GM15510 (cell line): Measurements from ENCODE around the gene FCAMR.

Experiments
- POLR2A ChIP-seq: IDR thresholded peaks from 3 replicates; pipeline ENCODE4 v1.6.1; 2011; ENCODE audit warnings: borderline replicate concordance; ENCODE audit not compliant: insufficient read length; ENCODE audit errors: extremely low read depth

The FCAMR gene

DNA sequence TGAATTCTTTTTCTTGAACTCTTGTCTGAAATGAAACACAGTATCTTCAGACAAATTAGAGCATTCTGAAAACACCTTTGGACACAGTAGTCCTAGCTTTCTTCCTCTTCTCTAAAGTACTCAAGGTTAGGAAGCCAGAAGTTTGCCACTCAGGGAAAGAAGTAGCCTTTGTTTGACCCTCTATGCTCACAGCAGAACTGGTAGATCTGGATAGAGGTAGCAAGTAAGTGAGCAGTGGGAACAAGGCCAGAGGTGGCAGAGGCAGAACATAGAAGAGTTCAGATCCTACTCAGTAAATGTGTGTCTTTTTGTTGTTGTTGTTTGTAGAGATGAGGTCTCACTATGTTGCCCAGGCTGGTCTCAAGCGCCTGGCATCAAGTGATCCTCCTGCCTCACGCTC, 16.6 kb downstream of the FCAMR start:
- no peak for TF ChIP-seq POLR2A

DNA sequence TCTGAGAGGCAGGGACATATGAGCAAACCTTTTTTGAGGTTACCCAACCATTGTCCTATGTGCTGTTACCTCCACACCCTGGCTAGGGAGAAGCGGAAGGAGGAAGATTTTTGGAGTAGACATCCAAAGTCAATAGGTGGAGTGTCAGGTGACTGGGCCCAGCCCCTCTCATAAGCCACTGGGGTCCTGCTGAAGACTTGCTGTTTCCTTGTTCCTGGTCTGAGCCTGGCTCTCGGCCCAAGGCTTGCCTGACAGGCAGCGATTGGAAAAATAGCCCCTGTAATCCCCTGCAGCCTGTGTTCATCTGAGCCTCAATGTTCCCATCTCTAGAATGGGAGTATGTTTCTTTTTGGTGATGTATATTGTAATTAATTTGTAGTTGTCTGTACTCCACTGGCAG, 17.1 kb downstream of the FCAMR start:
- no peak for TF ChIP-seq POLR2A

DNA sequence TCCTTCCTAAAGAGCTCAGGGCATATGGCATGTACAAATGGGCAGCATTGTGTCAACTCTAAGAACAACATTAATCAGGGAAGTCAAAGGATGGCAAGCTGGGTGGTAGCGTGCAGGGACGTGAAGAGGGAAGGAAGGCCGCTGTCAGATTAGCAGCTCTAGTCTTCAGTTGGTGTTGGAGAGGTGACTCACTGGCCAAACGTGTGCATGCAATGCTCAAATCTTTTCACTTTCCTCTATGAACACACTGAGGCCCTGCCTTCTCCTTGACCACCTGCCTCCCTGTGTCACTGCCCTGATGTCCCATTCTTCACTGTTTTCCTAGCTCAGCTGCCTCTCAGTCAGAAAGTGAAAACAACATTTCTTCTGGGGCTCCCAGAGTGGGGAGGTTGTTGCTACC, 18.1 kb downstream of the FCAMR start:
- TF ChIP-seq POLR2A, result no peak

- TF ChIP-seq POLR2A, result no peak
These were observed 18.8 kb downstream of the FCAMR start for GRCh38 chr1:206951318-206952100.

DNA sequence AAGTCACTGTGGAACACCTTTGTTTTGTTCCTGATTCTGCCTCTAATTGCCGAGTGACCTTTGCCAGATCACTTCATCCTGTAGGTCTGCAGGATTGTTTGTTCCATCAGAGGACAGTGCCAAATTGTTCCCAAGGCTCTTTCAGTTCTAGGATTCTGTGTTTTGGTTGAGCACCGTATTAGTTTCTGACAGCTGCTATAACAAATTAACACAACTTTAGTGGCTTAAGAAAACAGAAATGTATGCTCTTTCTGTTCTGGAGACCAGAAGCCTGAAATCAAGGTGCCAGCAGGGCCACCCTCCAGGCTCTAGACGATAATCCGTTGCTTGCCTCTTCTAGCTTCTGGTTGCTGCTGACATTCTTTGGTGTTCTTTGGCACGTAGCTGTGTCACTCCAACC, 20.6 kb downstream of the FCAMR start:
- TF ChIP-seq POLR2A, result no peak

DNA sequence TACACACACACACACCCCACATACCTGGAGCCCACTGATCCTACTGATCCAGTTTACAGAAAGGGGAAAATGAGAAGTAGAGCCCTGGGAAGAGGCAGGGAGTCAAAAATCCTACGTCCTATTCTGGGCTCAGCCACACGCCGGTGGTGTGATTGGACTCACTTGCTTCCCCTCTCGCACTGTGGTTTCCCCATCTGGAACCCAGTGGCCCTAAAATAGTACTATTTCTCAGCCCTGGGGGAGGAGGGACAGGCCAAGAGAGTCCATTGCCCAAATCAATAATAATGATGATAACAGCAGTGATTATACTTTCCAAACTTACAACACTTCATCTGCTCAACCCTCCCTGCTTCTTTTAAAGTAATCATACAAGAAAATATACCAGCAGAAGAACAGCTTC, 21.1 kb downstream of the FCAMR start:
- TF ChIP-seq POLR2A, result no peak

GRCh38 chr1:206947255-206947654, 23.0 kb downstream of the FCAMR start:
- no peak for TF ChIP-seq POLR2A

GRCh38 chr1:206946261-206946660, 24.0 kb downstream of the FCAMR start, which contains the start of gene PIGR:
PIGR (minus strand) TSS chr1:206946466; CDS start chr1:206940531, 5,935 bp downstream.
- no peak for TF ChIP-seq POLR2A

DNA sequence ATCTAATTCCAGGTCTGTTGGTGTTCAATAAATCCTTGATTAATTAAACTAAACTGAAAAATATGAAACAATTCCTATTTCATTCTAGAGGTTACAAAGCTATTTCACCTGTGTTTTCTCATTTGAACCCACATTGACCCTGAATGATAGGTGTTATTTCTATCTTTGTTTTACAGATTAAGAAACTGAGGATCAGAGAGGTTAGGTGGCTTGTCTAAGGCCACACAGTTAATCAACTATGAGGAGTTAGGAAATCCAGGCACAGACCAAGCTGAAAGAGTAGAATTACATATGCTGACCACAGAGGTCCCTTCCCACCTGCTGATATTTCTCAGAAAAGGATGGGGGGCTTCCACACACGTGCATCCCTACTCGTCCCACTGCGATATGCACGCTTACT, 24.5 kb downstream of the FCAMR start:
- no peak for TF ChIP-seq POLR2A

DNA sequence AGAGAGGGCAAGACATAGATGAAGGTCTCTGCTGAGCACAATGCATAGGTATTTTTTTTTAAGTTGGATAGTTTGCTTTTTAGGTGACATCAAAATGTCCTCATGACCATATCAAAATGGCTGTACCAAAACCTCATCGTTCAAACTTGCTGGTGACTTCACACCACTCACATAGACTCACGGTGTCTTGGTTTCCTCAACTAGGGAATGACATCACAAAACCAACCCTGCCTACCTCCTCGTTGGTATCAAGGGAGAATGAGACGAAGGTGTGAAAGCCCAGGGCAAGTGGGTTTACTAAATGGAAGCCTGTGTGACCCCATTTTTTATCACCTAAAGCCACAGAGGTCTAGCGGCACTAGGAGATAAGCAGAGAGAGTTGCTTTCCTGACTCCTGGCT, 25.6 kb downstream of the FCAMR start:
- TF ChIP-seq POLR2A, result no peak

GRCh38 chr1:206941766-206942418, 28.4 kb downstream of the FCAMR start:
- no peak for TF ChIP-seq POLR2A

GRCh38 chr1:206940588-206940936, 29.7 kb downstream of the FCAMR start:
- TF ChIP-seq POLR2A, result no peak

GRCh38 chr1:206939841-206940587, 30.2 kb downstream of the FCAMR start:
- no peak for TF ChIP-seq POLR2A

GRCh38 chr1:206939131-206939530, 31.1 kb downstream of the FCAMR start:
- TF ChIP-seq POLR2A, result no peak

DNA sequence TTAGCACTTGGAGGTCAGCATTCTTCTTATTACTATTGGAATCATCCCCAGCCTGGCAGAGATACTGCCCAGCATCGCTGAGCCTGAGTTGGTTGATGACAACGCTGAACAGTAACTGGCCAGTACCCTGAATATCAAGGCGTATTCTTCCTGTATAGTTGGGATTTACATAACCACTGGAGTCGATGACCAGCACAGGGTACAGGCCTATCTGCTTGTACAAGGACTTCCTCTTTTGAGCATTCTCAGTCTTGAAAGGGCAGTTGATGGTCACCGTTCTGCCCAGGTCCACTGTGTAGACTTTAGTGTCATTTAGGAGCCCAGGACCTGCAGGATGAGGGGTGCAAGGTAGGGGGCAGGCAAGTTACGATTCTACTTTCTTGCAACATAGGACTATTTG, 32.8 kb downstream of the FCAMR start:
- no peak for TF ChIP-seq POLR2A
